HS-5 (cell line): Measurements from ENCODE around the gene CRELD2.

ENCODE experiments used
- DNase-seq: peaks from one replicate; pipeline ENCODE4 v3.0.0-alpha.2; 2012; ENCODE audit warnings: low read depth

Gene CRELD2

GRCh38 chr22:49911881-49912625, 6.4 kb upstream of the CRELD2 start:
- DNase-seq = no peak

GRCh38 chr22:49913026-49913425, 5.4 kb upstream of the CRELD2 start:
- no peak for DNase-seq

- no peak for DNase-seq
These were observed 5.0 kb upstream of the CRELD2 start for GRCh38 chr22:49913446-49913845.

- no peak for DNase-seq
These were observed 4.2 kb upstream of the CRELD2 start for GRCh38 chr22:49914256-49914655.

GRCh38 chr22:49915610-49916009, 2.8 kb upstream of the CRELD2 start:
- DNase-seq = no peak

- no peak for DNase-seq
These were observed 1.6 kb upstream of the CRELD2 start for GRCh38 chr22:49916831-49917230.

- DNase-seq = no peak
These were observed 762 bp downstream of the CRELD2 start for GRCh38 chr22:49918911-49919881.

GRCh38 chr22:49920859-49921258, 2.4 kb downstream of the CRELD2 start:
- DNase-seq = no peak

GRCh38 chr22:49921508-49922278, 3.3 kb downstream of the CRELD2 start:
- DNase-seq = no peak

- DNase-seq = no peak
These were observed 4.0 kb downstream of the CRELD2 start for GRCh38 chr22:49922484-49922883.

GRCh38 chr22:49922926-49923325, 4.5 kb downstream of the CRELD2 start:
- DNase-seq = no peak

- DNase-seq = no peak
These were observed 5.0 kb downstream of the CRELD2 start for GRCh38 chr22:49923445-49923844.

- no peak for DNase-seq
These were observed 5.8 kb downstream of the CRELD2 start for GRCh38 chr22:49924113-49924833.

- no peak for DNase-seq
These were observed 7.2 kb downstream of the CRELD2 start for GRCh38 chr22:49925525-49926128.

GRCh38 chr22:49926916-49927315, 8.5 kb downstream of the CRELD2 start:
- DNase-seq = no peak

GRCh38 chr22:49927483-49928184, 9.2 kb downstream of the CRELD2 start:
- no peak for DNase-seq

- DNase-seq = no peak
These were observed 9.7 kb downstream of the CRELD2 start for GRCh38 chr22:49928185-49928495.

GRCh38 chr22:49928555-49929210, 10.2 kb downstream of the CRELD2 start:
- no peak for DNase-seq

- DNase-seq = no peak
These were observed 11.0 kb downstream of the CRELD2 start for GRCh38 chr22:49929211-49929979.
